GM18867 (cell line): ENCODE data around the gene ZDHHC22.

Source experiments
- ATAC-seq: cut with Tn5 transposase; IDR thresholded peaks from one replicate; pipeline ENCODE4 v1.9.1; 2021; ENCODE audit warnings: mild to moderate bottlenecking, moderate library complexity; ENCODE audit not compliant: unreplicated experiment

Gene ZDHHC22

DNA sequence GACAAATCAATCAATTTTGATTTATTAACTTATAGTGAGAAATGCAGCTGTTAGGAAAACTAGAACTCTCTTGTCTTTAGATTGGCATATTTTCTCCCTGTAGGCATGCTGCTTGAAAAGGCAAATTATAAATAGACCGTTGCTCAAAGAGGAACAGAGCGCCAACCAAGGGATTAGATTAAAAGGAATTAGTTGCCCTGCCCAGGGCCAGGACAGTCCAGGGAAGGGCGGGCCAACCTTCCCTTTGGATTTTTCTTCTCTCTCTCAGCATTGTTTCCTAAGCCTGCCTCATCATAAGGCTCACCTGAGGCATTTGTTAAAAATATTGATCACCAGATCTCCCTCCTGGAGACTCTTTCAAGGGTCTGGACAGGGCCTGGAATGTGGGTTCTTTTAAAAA, 34.9 kb downstream of the ZDHHC22 start:
- ATAC-seq, result no peak

DNA sequence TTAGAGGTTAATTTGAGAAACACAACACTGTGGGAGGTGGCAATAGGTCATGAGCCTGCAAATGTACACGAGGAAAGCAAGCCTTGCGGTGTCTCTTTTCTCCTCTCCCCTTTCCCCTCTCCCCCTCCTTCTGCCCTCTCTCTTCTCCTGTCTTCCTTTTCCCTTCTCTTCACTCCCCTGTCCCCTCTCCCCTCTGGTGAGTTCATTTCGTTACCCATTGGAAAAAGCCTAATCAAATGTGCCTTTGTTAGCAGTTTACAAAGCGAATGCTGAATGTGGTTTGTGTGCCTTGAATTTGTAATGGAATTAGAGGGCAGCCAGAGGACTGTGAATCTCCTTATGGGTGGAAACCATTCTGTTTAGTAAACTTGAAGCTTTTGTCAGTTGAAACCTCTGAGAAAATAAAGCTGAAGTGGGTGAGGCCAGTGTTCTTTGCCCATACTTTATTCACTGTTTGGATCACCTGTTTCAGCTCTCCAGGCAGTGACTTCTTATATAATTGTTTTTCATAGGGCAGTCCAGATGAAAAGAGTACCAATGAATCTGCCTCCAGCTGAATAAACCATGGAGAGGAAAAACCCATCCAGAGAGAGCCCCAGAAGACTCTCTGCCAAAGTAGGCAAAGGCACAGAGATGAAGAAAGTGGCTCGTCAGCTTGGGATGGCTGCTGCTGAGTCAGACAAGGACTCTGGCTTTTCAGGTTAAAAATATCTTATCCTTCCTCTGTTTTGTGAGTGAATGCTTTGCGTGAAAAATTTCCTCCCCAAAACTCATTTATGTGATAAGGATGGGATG, 36.2 kb downstream of the ZDHHC22 start:
- no peak for ATAC-seq

DNA sequence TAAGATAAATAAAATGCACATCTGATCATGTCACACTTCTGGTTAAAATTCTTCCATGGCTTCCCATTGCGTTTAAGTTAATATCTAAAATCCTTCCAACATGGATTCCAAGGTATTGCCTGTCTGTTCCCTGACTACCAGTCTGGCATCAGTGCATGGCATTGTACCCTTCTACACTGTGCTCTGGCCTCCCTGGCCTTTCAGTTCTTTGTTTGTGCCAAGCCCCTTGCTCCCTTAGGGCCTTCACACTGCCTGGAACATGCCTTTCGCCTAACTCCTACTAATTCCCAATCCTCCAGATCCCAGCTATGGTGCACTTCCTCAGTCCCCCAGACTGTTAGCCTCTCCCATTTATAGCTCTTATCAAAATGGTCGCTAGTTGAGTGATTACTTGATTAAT, 37.2 kb downstream of the ZDHHC22 start:
- ATAC-seq, result no peak

DNA sequence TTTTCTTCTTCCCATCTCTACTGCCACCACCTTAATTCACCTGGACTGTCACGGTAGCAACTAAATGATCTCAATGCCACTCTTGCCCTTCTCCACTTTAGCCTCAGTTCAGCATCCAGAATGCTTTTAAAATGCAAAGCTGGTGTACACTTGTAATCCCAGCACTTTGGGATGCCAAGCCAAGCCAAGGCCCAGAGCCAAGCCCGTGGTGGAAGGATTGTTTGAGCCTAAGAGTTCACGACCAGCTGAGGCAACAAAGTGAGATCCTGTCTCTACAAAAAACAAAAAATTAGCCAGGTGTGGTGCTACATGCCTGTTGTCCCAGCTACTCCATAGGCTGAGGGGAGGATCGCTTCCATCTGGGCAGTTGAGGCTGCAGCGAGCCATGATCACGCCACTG, 37.6 kb downstream of the ZDHHC22 start:
- ATAC-seq, result no peak

DNA sequence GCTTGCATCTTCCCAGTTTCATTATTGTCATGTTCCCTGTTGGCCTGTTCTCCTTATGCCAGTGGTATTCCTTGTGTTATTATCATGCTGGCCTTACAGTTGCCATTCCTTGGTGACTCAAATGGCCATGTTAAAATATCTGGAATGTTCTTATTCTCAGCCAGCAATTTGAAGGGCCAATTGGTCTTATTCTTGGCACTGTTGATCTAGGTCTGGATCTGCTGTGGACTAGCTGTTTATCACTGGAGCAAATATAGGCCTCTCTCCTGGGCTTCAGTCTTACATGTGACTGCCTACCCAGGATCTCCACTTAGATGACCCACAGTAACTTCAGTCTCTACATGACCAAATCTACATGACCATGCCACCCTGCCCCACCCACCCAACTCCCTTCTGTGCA, 38.1 kb downstream of the ZDHHC22 start:
- ATAC-seq, result no peak

DNA sequence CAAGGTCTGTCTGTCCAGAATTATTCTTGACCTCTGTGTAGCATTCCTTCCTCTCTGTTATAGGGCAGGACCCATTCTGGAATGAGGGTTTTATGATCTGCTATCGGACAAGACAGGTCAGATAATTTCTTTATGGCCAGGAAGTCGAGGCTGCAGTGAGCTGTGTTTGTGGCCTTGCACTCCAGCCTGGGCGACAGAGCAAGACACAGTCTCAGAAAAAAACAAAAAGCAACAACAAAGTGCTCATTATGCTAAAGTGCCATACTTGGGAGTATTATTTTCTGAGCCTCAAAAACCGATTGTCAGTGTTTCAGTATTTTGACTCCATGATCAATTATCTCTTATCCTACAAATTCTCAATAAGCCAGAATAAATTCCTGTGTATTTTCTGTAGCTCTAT, 39.4 kb downstream of the ZDHHC22 start:
- no peak for ATAC-seq

DNA sequence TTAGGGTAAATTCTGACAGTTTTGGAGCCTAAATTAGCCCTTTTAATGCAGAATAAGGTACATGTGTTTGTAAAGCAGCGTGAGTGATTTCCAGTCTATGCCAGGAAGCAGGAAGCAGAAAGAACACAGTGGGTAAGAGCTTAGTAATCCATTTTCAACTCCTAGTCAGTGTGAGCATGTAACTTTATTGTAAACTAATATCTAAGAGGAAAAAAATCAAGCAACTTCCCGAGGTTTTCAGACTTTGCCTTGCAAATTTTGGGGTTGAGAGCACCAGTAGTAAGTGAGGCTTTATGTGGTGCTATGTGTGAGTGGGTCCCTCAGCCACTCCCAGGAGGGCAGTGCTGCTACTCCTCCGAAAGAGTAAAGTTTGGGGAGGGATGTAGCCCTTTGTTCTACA, 40.6 kb downstream of the ZDHHC22 start:
- no peak for ATAC-seq

DNA sequence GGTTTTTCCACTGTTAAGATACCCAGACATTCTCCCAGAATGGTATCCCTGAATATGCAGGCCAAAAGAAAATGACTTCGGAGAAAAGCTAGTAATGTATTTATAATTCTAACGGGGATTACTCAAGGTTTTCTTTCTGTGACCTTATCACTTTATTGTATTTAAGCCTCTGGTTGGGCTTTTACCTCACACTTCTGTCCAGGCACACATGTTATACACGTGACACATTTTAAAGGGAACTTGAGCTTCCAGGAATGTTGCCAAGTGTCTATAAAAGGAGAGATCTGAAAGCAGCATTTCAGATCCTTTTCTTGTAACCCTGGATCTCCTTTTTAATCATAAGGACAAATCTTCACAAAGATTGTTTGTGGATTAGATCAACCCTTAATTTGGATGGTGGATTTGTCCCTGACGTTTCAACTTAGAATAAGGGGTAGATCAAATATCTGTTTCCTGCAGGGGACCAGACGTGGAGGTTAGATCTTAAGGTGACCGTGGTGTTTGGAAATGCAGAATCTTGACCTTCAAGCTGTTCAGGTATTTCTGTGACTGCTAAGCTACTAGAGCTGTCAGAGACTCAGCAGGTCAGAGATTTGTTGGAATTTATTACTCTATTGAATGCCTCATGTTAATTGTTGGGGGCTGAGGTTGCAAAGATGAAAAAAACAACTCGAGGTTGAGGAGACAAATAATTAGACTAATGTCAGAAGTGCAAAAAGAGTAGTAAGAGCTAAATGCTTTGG, 42.0 kb downstream of the ZDHHC22 start:
- no peak for ATAC-seq

DNA sequence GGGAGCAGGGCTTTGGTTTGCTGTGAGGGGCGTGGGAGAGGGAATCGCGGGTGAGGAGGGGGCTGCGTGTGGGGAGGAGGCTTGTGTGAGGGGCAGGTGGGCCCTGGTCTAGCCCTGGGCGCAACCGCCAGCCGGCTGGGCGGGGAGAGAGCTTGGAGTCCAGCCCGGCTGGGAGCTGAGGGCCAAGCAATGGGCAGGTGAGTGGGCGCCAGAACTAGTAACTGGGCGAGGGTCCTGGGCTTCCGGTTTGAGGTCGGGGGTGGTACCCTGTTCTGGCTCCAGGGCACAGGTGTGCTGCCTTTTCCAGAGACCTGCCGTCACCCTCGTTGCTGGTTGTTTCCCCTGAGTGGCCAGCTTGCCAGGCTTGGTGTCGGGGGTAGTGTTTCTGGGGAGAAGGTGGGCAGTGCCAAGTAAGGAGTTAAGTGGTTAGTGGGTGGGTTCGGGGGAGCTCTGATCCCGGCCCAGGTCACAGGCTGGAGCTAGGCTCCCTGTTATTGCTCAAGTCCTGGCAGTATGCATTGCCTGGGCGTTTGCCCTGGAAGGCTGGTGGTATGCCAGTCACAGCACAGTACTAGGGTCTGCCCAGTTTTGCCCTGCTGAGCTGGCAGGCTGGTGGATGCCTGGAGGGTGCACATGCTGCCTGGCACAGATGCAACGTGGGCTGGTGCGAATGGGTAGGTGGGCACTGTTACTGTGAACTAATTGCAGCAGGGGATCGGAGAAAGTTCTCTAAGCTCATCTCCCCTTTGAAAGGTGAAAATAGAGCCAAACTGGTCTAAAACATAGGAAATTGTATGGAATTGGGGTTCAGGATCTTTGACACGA, 42.9 kb downstream of the ZDHHC22 start:
- no peak for ATAC-seq

DNA sequence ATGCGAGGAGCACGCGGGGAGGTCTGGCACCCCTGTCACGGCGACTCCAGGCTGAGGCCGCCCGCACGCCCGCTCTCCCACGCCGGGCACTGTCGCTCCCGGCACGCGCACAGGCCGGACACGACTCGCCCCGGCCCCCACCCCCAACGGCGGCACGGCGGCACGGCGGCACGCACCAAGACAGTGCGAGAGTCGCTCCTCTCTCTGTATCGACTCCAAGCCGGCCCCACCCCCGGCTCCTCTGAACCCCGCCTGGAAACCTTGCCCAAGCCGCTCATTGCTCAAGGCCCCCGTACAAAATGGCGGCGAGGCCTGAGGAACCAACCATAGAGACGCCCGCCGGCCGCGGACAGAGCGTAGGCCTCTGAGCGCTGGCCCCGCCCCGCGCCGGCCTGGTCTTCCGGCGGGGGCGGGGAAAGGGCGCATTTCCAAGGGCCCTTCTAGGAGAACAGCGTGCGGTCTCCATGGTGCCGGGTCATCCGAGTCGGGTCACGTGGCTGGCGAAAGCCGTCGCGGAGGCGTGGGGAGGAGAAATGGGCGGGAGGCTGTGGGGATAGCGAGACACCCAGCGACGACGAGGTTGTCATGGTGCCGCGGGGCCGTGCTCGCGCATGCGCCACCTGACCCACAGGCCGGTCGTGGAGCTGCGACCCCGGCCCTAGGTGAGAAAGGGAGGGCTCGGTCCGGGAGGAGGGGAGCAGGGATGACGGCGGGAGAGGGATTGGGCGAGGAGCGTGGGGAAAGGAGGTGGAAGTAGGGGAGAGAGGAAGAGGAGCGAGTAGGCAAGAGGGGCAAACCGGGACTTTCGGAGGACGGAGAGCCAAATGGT, 43.7 kb downstream of the ZDHHC22 start, which contains the start of gene CIPC:
Gene CIPC (plus strand): TSS at position 559 of the 829 bp plus-strand sequence. CDS start 7,451 bp downstream, outside the sequence.
- ATAC-seq, result peak; percentile 88

DNA sequence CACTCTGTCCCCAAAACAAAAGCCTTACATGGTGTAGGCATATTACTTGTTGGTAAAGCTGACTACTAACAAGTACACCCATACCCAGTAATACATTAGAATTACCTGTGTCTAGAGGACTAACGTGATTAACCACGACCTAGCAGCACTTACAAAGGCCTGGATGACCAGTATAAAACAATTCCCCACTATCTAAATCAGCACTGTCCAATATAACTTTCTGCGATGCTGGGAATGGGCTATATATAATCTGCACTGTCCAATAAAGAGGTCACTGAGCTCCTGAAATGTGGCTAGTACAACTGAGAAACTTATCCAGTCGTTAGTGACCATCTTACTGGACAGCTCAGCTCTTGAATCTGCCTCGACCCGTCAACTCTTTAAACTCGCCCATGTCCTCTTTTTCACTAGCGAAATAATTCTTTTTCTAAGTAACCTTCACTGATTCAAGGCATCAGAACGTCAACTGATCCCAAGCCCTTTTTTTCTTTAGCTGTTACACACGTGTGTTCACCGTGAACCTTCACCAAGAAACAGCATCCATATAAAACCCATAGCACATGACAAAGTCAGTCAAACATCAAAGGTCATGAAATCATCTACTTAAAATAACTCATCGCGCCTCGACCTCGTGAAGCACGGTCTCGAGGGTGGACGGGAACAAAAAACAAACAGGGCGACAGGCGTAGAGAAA, 44.4 kb downstream of the ZDHHC22 start:
- ATAC-seq, result no peak

DNA sequence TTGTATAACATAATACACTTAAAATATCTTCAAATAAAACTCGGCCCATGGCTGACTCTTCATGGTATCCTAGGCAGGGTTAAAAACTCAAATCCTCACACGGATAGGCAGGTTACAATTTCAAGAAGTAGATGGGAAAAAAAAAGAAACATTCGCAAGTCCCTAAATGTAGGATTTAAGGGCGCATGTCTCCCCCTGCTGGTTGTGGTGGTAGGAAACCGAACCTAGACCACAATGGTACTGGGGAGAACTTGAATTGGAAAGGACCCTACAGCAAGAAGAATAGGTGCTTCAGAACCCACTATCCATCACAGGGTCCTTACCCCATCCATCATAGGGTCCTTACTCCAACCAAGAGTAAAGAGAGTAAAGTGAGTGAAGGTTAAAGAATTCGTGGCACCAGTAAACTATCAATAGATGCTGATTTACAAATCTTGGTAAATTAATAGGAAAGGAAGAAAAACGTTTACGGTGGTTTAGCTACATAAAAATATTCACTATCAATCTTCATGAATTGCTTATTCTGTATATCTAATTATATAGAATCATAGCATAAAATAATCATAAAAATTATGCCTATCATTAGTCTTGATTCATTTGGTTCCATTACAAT, 46.8 kb downstream of the ZDHHC22 start:
- ATAC-seq, result no peak

DNA sequence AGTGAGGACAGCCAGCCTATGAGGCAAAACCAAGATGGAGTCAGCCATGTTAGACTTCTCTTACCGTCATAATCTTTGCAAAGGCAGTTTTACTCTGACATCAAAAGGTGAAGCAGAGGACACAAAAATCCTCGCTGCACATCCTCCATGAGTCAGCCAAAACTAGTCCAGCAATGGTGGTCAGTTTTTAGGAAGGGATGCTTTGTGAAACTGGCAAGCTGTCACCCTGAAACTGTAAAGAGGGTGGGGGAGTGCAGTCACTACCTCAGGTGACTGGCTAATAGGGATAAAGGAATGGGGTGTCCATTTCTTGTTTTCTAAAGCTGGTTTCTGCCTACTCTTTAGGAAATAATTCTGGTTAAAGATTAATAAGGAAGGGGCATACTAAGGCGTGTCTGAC, 48.9 kb downstream of the ZDHHC22 start:
- ATAC-seq, result no peak

DNA sequence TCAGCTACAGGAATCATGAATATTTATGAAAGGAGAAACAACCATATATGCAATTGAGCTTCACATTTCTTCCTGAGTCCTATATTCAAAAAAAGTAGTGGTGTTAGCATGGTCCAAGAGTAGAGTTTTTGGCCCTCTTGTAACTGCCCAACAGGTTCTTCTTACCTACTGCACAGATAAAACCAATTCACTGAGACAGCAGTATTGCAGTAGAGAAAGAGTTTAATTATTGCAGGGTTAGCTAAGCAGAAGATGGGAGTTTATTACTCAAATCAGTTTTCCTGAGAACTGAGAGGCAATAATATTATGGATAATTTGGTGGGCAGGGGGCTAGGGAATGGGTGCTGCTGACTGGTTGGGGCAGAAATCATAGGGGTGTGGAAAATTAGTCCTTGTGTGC, 50.1 kb downstream of the ZDHHC22 start:
- no peak for ATAC-seq

DNA sequence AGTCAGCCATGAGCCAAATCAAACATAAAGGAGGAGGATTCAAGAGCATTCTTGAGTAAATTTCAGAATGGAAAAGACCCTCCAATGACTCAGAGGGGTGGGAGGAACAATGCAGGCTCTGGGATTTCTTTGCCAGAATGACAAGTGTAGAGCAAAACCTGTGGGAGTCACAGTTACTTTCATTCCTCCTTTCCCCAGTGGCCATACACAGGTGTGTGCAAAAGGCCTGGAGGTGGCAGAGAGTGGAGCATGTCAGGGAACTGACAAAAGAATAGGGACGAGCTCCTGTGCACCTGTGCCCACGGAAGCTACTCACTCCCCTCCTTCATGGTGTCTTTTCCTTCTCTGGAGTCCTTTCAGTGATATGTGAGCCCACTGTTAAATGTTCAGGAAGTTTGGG, 52.9 kb downstream of the ZDHHC22 start:
- ATAC-seq, result no peak

DNA sequence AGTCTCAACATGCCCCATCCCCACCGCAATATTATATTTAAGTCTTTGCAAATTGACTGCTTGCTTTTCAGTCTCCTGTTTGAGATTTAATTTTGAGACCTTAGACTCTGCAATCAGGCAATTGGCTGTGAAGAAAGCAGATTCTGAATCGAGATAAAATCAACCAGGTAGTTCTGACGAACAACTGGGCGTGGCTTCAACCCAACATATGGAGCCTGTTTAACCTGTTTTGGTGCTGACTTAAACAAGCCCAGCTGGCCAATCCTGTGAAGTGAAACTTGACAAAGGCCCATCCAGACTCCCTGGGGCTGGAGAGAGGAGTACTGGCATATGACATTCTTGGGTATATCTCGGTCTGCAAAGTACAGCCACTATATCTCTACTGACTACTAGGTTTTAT, 53.4 kb downstream of the ZDHHC22 start:
- ATAC-seq, result no peak

DNA sequence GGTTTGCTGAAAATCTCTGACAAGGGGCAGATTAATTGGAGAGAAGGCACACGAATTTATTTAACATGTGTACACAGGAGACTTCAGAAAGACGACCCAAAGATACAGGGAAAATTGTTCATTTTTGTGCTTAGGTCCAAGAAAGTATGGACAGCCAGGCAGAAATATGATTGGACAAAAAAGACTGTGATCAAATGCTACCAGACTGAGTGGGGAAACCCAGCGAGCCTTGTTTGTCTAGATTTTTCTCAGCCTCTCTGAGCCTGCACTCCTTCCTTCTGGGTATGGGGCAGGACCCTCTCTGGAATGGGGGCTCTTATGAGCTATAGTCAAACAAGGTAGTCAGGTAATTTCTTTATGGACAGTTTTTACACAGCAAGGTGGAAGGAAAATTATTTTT, 54.0 kb downstream of the ZDHHC22 start:
- ATAC-seq, result no peak

DNA sequence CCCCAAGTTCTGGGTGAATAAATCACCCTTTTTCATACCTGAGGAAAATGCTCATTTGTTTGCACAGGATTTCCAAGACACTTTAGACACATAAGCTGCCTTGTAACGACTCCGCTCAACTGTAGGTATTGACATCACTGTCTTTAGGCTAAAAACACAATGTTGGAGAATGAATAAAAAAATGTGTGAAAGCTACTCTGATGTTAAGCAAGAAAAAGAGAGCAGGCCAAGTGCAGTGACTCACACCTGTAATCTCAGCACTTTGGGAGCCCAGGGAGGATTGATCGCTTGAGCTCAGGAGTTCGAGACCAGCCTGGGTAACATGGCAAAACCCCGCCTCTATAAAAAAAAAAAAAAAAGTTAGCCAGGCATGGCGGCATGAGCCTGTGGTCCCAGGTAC, 54.6 kb downstream of the ZDHHC22 start:
- ATAC-seq, result no peak

DNA sequence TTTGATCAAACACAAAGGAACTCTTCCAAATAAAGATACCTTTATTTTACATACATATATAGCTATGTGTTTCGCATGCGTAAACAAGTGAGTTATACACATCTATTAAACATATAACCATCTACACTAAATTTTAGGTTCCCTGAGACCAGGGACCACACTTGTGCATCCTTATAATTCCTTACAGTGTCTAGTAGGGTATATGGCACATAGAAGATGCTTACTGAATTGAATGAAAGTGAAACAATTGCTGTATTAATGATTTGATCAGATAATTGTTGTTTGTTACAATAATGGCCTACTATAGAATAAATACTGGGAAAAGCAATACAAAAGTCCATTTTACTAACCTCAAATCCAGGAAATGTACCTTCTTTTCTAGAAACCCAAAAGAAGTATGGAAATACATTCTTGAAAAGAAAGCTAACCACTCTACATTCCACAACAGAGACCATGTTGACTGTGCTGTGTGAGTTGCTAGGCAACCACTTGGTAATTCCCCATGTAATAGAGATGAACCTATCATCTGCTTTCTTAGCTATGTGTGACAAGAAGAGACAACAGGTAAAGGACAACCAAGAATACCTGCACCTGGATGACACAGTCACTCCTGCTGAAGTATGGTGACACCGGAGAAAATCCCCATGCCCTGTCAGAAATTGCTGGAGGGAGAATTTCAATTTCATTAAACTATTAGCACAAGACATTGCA, 55.4 kb downstream of the ZDHHC22 start:
- peak; percentile 63 for ATAC-seq
